ENCODE measurements around the gene PYY.

GRCh38 chr17:43951750-43952149 is 2.0 kb downstream of the PYY start:
- no peak for TF ChIP-seq REST (IDR thresholded peaks at IDR 0.05; ENCODE audit: insufficient read depth in 1 of 2, low read depth in 2 of 2, low read length in 1 of 2)
- no peak for TF ChIP-seq CTCF (IDR thresholded peaks at IDR 0.05)
- no peak for TF ChIP-seq POLR2AphosphoS5 (IDR thresholded peaks at IDR 0.05; ENCODE audit: low read depth, low read length)
- TF ChIP-seq TCF7L2 (IDR thresholded peaks at IDR 0.05; ENCODE audit: low read depth, low read length) = no peak
